Measurements from ENCODE around the gene AGTR1.

GRCh38 chr3:148746053-148746452 lies 48.4 kb downstream of the AGTR1 start:
- TF ChIP-seq CTCF (IDR thresholded peaks at IDR 0.05; ENCODE audit: low read depth, low read length) = no peak
- no peak for TF ChIP-seq POLR2A (IDR thresholded peaks at IDR 0.05; ENCODE audit: extremely low read depth, insufficient read length)
- TF ChIP-seq, protein P1, sequence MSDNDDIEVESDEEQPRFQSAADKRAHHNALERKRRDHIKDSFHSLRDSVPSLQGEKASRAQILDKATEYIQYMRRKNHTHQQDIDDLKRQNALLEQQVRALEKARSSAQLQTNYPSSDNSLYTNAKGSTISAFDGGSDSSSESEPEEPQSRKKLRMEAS (IDR thresholded peaks at IDR 0.05; ENCODE audit: low read depth, low read length) = no peak
